RWPE2 (cell line): ENCODE results near the gene SIGLEC5.
A peak's percentile ranks its signal among the peaks of the same experiment; 100 is the strongest.
"Not testable (repeated sequence)": the region's sequence is repeated elsewhere in the genome, so short reads cannot be mapped to it uniquely, and the experiment has no call there.

Experiments used
- ATAC-seq: fragments of 200-7000 bp; cut with Tn5 transposase; 3 replicates; pipeline ENCODE4 v1.9.1; 2021; ENCODE audit warnings: low read depth
- DNase-seq: peaks from one replicate; pipeline ENCODE4 v3.0.0-alpha.2; 2020; ENCODE audit warnings: low spot score
- H3K27ac ChIP-seq: fragments of 450-650 bp; 2 replicates; pipeline ENCODE4 v1.5.1; 2017; ENCODE audit warnings: mild to moderate bottlenecking; ENCODE audit not compliant: poor library complexity, severe bottlenecking
- H3K27me3 ChIP-seq: fragments of 250-450 bp; sonication (Bioruptor Pico); 2 replicates; pipeline ENCODE4 v1.5.1; 2021; ENCODE audit warnings: mild to moderate bottlenecking, moderate library complexity; ENCODE audit not compliant: insufficient read depth, poor library complexity, severe bottlenecking
- H3K36me3 ChIP-seq: fragments of 250-450 bp; sonication (Bioruptor Pico); 2 replicates; pipeline ENCODE4 v1.5.1; 2020; ENCODE audit warnings: low read depth, mild to moderate bottlenecking, moderate library complexity
- H3K4me1 ChIP-seq: fragments of 250-450 bp; sonication (Bioruptor Pico); 2 replicates; pipeline ENCODE4 v1.5.1; 2021; ENCODE audit warnings: mild to moderate bottlenecking, moderate library complexity; ENCODE audit not compliant: insufficient read depth, poor library complexity, severe bottlenecking
- H3K4me3 ChIP-seq: fragments of 250-450 bp; sonication (Bioruptor Pico); 2 replicates; pipeline ENCODE4 v1.5.1; 2021; ENCODE audit warnings: mild to moderate bottlenecking, moderate library complexity; ENCODE audit not compliant: severe bottlenecking
- H3K9me3 ChIP-seq: fragments of 250-450 bp; sonication (Bioruptor Pico); 2 replicates; pipeline ENCODE4 v1.5.1; 2021; ENCODE audit warnings: mild to moderate bottlenecking, moderate library complexity; ENCODE audit not compliant: severe bottlenecking
- CTCF ChIP-seq: fragments of 450-650 bp; IDR thresholded peaks from one replicate; pipeline ENCODE4 v1.5.1; 2017; ENCODE audit warnings: mild to moderate bottlenecking, moderate library complexity; ENCODE audit not compliant: poor library complexity, severe bottlenecking

Gene SIGLEC5

DNA sequence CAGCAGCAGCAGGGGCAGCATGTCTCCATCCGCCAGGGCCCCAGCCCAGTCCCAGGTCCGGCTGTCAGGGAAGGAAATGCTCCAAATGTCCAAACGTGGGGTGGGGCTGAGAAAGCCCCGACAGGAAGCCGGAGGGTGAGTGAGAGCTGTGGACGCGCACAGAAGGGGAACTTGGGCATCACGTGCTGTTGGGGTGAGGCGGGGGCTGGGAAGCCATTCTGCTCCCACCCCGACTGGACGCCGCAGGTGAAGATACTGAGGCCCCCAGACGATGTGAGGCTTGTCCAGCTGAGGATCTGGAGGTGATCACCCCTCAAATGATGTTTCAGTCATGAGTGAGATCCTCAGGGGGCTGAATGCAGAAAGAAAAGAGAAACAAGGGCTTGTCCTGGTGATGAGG lies at the start of gene SIGLEC5:
SIGLEC5 (minus strand) TSS at position 87 of the 400 bp plus-strand sequence; CDS start at position 21, 66 bp downstream.
- H3K9me3 ChIP-seq, H3K4me1 ChIP-seq, H3K36me3 ChIP-seq, ATAC-seq, DNase-seq, H3K27ac ChIP-seq, H3K4me3 ChIP-seq: not testable (repeated sequence)
- peaks cover 34% of the 10 kb centered on the region for H3K27me3 ChIP-seq

DNA sequence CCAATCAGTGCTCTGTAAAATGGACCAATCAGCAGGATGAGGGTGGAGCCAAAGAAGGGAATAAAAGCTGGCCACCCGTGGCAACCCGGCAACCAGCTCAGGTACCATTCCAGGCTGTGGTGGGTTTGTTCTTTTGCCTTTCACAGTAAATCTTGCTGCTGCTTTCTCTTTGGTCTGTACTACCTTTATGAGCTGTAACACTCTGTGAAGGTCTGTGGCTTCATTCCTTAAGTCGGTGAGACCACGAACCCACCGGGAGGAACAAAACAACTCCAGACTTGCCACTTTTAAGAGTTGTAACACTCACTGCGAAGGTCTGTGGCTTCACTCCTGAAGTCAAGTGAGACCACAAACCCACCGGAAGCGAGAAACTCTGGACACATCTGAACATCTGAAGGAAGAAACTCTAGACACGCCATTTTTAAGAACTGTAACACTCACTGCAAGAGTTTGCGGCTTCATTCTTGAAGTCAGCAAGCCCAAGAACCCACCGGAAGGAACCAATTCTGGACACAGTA lies 46.4 kb upstream of the SIGLEC5 start:
- no peak overlapping the region for H3K4me3 ChIP-seq
- no peak overlapping the region for H3K27ac ChIP-seq
- DNase-seq (no peak), ATAC-seq (no peak)
- no peaks in the 10 kb centered on the region for H3K4me1 ChIP-seq
- no peaks in the 10 kb centered on the region for H3K9me3 ChIP-seq
- no peak for TF ChIP-seq CTCF
- peaks cover 6% of the 10 kb centered on the region for H3K27me3 ChIP-seq
- no peaks in the 10 kb centered on the region for H3K36me3 ChIP-seq

DNA sequence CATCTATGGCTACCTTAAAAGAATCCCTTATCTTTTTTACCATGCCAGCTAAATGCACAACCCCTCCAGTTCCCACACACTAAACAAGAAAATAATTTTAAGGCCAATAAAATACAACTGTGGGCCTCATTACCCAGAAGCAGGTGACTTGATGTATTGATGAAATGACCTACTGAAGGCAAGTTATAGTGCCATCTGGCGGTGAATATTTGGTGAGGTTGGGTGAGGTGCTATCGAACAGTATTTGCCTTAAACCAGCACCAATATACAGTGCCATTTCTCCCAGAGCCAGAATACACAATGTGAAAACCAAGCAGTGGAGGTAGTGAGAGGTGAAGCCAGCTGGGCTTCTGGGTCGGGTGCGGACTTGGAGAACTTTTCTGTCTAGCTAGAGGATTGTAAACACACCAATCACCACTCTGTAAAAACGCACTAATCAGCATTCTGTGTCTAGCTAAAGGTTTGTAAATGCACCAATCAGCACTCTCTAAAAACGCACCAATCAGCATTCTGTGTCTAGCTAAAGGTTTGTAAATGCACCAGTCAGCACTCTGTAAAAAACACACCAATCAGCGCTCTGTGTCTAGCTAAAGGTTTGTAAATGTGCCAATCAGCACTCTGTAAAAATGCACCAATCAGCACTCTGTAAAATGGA lies 45.8 kb upstream of the SIGLEC5 start:
- H3K4me3 ChIP-seq, DNase-seq, H3K27me3 ChIP-seq, H3K4me1 ChIP-seq, H3K9me3 ChIP-seq, H3K27ac ChIP-seq, H3K36me3 ChIP-seq, ATAC-seq: not testable (repeated sequence)
- peak; percentile 46 for TF ChIP-seq CTCF

DNA sequence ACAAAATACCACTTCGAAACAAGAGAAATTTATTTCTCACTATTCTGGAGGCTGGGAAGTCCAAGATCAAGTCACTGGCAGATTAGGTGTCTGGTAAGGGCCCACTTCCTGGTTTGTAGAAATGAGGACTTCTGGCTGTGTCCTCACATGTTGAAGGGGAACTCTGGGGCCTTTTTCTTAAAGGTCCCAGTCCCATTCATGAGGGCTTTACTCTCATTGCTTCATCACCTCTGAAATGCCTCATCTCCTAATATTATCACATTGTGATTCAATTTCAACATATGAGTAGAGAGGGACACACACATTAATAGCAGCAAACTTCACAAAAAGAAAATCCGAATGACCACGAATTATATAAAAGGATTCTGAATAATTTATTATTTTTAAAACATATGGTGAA lies 38.0 kb upstream of the SIGLEC5 start:
- no peak for TF ChIP-seq CTCF
- H3K27me3 ChIP-seq = peaks cover 10% of the 10 kb centered on the region
- H3K4me1 ChIP-seq = no peaks in the 10 kb centered on the region
- DNase-seq = no peak
- no peak for ATAC-seq
- H3K27ac ChIP-seq = no peak overlapping the region
- no peak overlapping the region for H3K4me3 ChIP-seq
- H3K9me3 ChIP-seq = no peaks in the 10 kb centered on the region
- no peaks in the 10 kb centered on the region for H3K36me3 ChIP-seq

DNA sequence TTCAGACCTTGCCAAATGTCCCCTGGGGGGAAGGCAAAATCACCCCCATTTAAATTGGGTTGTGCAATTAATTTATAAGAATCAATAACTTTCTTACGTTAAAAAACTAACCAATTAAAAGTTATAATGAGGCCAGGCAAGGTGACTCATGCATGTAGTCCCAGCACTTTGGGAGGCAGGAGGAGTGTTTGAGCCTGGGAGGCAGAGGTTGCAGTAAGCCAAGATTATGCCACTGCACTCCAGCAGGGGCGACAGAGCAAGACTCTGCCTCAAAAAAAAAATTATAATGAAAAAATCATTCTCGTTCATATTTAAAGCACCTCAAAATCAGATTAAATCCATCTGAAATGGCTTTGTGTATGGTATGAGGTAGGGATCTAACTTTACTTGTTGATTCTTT lies 34.8 kb upstream of the SIGLEC5 start:
- no peak overlapping the region for H3K4me3 ChIP-seq
- DNase-seq = no peak
- no peaks in the 10 kb centered on the region for H3K9me3 ChIP-seq
- H3K27me3 ChIP-seq = no peaks in the 10 kb centered on the region
- no peak for ATAC-seq
- peak; percentile 37 for TF ChIP-seq CTCF
- no peaks in the 10 kb centered on the region for H3K36me3 ChIP-seq
- no peaks in the 10 kb centered on the region for H3K4me1 ChIP-seq
- no peak overlapping the region for H3K27ac ChIP-seq
